SK-N-SH (cell line): Measurements from ENCODE around the gene ZNF154. TPM values are rescaled to one million over a fixed set of nuclear protein-coding genes. Genes with fewer than 3 reads are reported as not detected.

Experiments used
- CTCF ChIA-PET: fragments of 300-600, 350-600 bp; formaldehyde crosslinking; extraction: SDS; loops from one replicate; lab custom pipeline; 2021; lab: Yijun Ruan, JAX
- POLR2A ChIA-PET: fragments of 350-600 bp; sonication (Branson Sonifier 250); formaldehyde crosslinking; extraction: SDS; loops from one replicate; lab custom pipeline; 2020; ENCODE audit warnings: antibody characterized with exemption, inconsistent platforms; lab: Yijun Ruan, JAX
- DNase-seq: peaks from one replicate; pipeline ENCODE4 v3.0.0; 2012
- H2AFZ ChIP-seq: fragments of 200-600 bp; sonication (generic); 2 replicates; pipeline ENCODE4 v1.8.1; 2016; ENCODE audit warnings: antibody characterized with exemption, mild to moderate bottlenecking, low read depth
- H3F3A ChIP-seq: fragments of 200-600 bp; sonication (generic); replicated peaks from 2 replicates; pipeline ENCODE3; 2016; ENCODE audit warnings: antibody characterized with exemption, mild to moderate bottlenecking; ENCODE audit not compliant: insufficient read depth
- H3K27ac ChIP-seq, 2 experiments: fragments of 200-500 bp in 1 of 2; fragments of 200-600 bp in 1 of 2; sonication (Bioruptor generic) in 1 of 2; sonication (generic), shearing (Covaris generic) in 1 of 2; 2 replicates each; pipeline versions ENCODE4 v1.5.1 to v1.6.1; 2014 to 2016; ENCODE audit warnings: low read depth in 2 of 2, inconsistent platforms in 1 of 2, low read length in 1 of 2, mild to moderate bottlenecking in 1 of 2, mixed read lengths in 1 of 2
- H3K27me3 ChIP-seq: fragments of 200-600 bp; sonication (generic), shearing (Covaris generic); 2 replicates; pipeline ENCODE4 v1.6.1; 2016; ENCODE audit warnings: mixed run types; ENCODE audit not compliant: insufficient read depth
- H3K36me3 ChIP-seq, 2 experiments: fragments of 200-500 bp in 1 of 2; fragments of 200-600 bp in 1 of 2; sonication (Bioruptor generic) in 1 of 2; sonication (generic) in 1 of 2; replicated peaks in 1 of 2; 2 replicates each; pipeline versions ENCODE3 to v1.5.1; 2014 to 2016; ENCODE audit warnings: low read length in 1 of 2, mild to moderate bottlenecking in 1 of 2; ENCODE audit not compliant: insufficient read depth in 2 of 2, control insufficient read depth in 1 of 2
- H3K4me1 ChIP-seq, 2 experiments: fragments of 200-500 bp in 1 of 2; fragments of 200-600 bp in 1 of 2; sonication (Bioruptor generic) in 1 of 2; sonication (generic), shearing (Covaris generic) in 1 of 2; 2 replicates each; pipeline versions ENCODE4 v1.5.1 to v1.6.1; 2014 to 2016; ENCODE audit warnings: low read depth in 1 of 2, low read length in 1 of 2, mixed run types in 1 of 2; ENCODE audit not compliant: insufficient read depth in 2 of 2, control insufficient read depth in 1 of 2
- H3K4me2 ChIP-seq: fragments of 200-600 bp; sonication (generic), shearing (Covaris generic); 2 replicates; pipeline ENCODE4 v1.6.1; 2017; ENCODE audit warnings: mixed run types
- H3K4me3 ChIP-seq, 2 experiments: fragments of 200-500 bp in 1 of 2; fragments of 200-600 bp in 1 of 2; sonication (Bioruptor generic) in 1 of 2; sonication (generic), shearing (Covaris generic) in 1 of 2; 2 replicates each; pipeline versions ENCODE4 v1.5.1 to v1.8.1; 2014 to 2016; ENCODE audit warnings: low read depth in 2 of 2, inconsistent platforms in 1 of 2, low read length in 1 of 2, mild to moderate bottlenecking in 1 of 2, mixed read lengths in 1 of 2, moderate library complexity in 1 of 2
- H3K79me2 ChIP-seq: fragments of 200-600 bp; sonication (generic); 2 replicates; pipeline ENCODE4 v1.8.1; 2017; ENCODE audit warnings: mild to moderate bottlenecking; ENCODE audit not compliant: insufficient read depth
- H3K9ac ChIP-seq: fragments of 200-600 bp; sonication (generic); 2 replicates; pipeline ENCODE4 v1.6.1; 2017; ENCODE audit warnings: mixed run types
- H3K9me2 ChIP-seq: fragments of 200-600 bp; sonication (generic); 2 replicates; pipeline ENCODE4 v1.6.1; 2017; ENCODE audit warnings: mixed run types
- H3K9me3 ChIP-seq: fragments of 200-600 bp; sonication (generic); 2 replicates; pipeline ENCODE4 v1.6.1; 2017; ENCODE audit warnings: mixed run types, mild to moderate bottlenecking, moderate library complexity
- H4K20me1 ChIP-seq: fragments of 200-600 bp; sonication (generic); 2 replicates; pipeline ENCODE4 v1.6.1; 2017; ENCODE audit warnings: mild to moderate bottlenecking, mixed run types; ENCODE audit not compliant: insufficient read depth
- ELF1 ChIP-seq: IDR thresholded peaks from 2 replicates; pipeline ENCODE4 v1.4.0; 2012
- EP300 ChIP-seq, 2 experiments: IDR thresholded peaks; 2 replicates each; pipeline versions ENCODE4 v1.4.0 to v1.6.1; 2012; ENCODE audit warnings: borderline replicate concordance in 1 of 2, low read depth in 1 of 2, low read length in 1 of 2
- EZH2phosphoT487 ChIP-seq: fragments of 200-600 bp; sonication (generic); IDR thresholded peaks from 2 replicates; pipeline ENCODE4 v1.6.1; 2017; ENCODE audit warnings: low read depth, mixed run types, mild to moderate bottlenecking, antibody characterized with exemption, moderate library complexity, borderline replicate concordance
- GATA2 ChIP-seq: sonication (generic); formaldehyde crosslinking; IDR thresholded peaks from 2 replicates; pipeline ENCODE4 v1.5.0; 2020; ENCODE audit warnings: mild to moderate bottlenecking, missing genetic modification reagents
- MEF2A ChIP-seq: IDR thresholded peaks from 2 replicates; pipeline ENCODE4 v1.4.0; 2012; ENCODE audit warnings: low read depth, borderline replicate concordance
- NFIC ChIP-seq: IDR thresholded peaks from 2 replicates; pipeline ENCODE4 v1.4.0; 2012; ENCODE audit warnings: borderline replicate concordance
- NRF1 ChIP-seq: IDR thresholded peaks from 2 replicates; pipeline ENCODE4 v1.6.1; 2012; ENCODE audit warnings: low read depth, mild to moderate bottlenecking, low read length
- POLR2AphosphoS5 ChIP-seq: IDR thresholded peaks from 2 replicates; pipeline ENCODE4 v1.6.1; 2012; ENCODE audit warnings: low read depth, low read length
- SIN3A ChIP-seq: IDR thresholded peaks from 2 replicates; pipeline ENCODE4 v1.6.1; 2012; ENCODE audit warnings: low read depth, mild to moderate bottlenecking, low read length, moderate library complexity, borderline replicate concordance
- SMC3 ChIP-seq: IDR thresholded peaks from 2 replicates; pipeline ENCODE4 v1.6.1; 2012; ENCODE audit warnings: low read depth, low read length, improper control_type of control experiment
- TEAD4 ChIP-seq: IDR thresholded peaks from 2 replicates; pipeline ENCODE4 v1.4.0; 2012; ENCODE audit warnings: mild to moderate bottlenecking, borderline replicate concordance; ENCODE audit not compliant: insufficient read depth
- YY1 ChIP-seq: IDR thresholded peaks from 2 replicates; pipeline ENCODE4 v1.4.0; 2012; ENCODE audit warnings: low read depth, mild to moderate bottlenecking
- WGBS: methylation state at CpG from one replicate; pipeline ENCODE4 v1.1.6; 2017; ENCODE audit warnings: low lambda C conversion rate; 5-methylcytosine and 5-hydroxymethylcytosine counted together
- polyA plus RNA-seq, 3 experiments: library from polyadenylated mRNA; depleted of rRNA; stranded (reverse); fragments of >200 nt; gene quantifications; 2 replicates each; pipeline ENCODE4 v1.2.3, GENCODE V29; 2012
- TF ChIP-seq, protein P1 (sequence below): IDR thresholded peaks from 2 replicates; pipeline ENCODE4; 2012
- TF ChIP-seq, protein P2 (sequence below): fragments of 150-350 bp; IDR thresholded peaks from 2 replicates; pipeline ENCODE4 v1.6.1; 2017; ENCODE audit warnings: antibody characterized with exemption, low read length, low read depth, borderline replicate concordance
- TF ChIP-seq, protein P3 (sequence below): IDR thresholded peaks from 2 replicates; pipeline ENCODE4 v1.4.0; 2012; ENCODE audit warnings: low read depth, borderline replicate concordance

The ZNF154 gene
- polyA plus RNA-seq, 1 of the 3 experiments (the other 2 are of a cell fraction) = not detected

DNA sequence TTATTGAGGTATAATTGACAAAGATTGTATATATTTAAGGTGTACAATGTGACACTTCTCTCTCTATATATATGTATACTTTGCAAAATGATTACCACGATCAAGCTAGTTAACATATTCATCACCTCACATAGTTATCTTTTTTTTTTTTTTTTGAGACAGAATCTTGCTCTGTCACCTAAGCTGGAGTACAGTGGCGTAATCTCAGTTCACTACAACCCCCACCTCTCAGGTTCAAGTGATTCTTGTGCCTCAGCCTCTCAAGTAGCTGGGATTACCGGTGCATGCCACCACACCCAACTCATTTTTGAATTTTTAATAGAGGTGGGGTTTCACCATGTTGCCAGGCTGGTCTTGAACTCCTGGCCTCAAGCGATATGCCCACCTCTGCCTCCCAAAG, 36.5 kb downstream of the ZNF154 start (continued):
- TF ChIP-seq, protein P1, sequence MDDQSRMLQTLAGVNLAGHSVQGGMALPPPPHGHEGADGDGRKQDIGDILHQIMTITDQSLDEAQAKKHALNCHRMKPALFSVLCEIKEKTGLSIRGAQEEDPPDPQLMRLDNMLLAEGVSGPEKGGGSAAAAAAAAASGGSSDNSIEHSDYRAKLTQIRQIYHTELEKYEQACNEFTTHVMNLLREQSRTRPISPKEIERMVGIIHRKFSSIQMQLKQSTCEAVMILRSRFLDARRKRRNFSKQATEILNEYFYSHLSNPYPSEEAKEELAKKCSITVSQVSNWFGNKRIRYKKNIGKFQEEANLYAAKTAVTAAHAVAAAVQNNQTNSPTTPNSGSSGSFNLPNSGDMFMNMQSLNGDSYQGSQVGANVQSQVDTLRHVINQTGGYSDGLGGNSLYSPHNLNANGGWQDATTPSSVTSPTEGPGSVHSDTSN = no peak
- TF ChIP-seq, protein P2, sequence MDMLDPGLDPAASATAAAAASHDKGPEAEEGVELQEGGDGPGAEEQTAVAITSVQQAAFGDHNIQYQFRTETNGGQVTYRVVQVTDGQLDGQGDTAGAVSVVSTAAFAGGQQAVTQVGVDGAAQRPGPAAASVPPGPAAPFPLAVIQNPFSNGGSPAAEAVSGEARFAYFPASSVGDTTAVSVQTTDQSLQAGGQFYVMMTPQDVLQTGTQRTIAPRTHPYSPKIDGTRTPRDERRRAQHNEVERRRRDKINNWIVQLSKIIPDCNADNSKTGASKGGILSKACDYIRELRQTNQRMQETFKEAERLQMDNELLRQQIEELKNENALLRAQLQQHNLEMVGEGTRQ = no peak
- no peak for TF ChIP-seq MEF2A
- no peak for TF ChIP-seq ELF1
- TF ChIP-seq EZH2phosphoT487 = no peak
- no peak for TF ChIP-seq NFIC

DNA sequence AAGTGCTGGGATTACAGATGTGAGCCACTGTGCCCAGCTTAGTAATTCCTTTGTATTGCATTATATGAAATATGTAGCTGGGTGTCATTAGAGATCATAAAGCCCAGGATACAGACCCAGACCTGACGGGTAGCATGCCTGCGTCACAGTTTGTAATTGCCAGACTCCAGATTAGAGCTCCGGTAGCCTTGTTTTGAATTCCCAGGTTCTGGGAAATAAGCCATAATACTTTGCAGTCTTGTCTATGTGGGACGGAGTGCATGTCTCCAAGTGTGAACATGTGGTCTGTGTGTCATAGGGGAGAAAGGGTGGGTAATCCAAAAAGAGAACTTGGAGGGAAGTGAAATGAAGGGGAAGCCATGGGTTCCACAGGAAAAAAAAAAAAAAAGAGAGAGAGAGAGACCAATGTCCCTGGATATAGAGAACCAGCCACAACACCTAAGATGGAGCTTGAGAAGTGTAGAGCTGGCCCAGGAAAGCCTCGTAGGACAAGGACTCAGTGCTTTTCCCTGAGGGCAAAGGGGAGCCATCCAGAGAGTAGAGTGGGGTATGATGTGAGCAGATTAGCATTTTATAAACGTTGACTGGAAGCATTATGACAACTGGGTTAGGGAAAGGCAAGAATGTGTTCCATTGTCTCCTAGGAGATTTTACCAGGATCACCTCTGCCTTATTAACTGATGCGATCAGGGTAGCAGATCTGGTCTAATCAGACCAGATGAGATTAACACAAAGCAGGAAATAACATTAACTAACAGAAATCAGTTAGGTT, 37.7 kb downstream of the ZNF154 start:
- no peaks in the 10 kb centered on the region for H3K9me3 ChIP-seq
- no peaks in the 10 kb centered on the region for H3F3A ChIP-seq
- CTCF ChIA-PET = interaction anchor here (1.1 kb wide), 1 partner anchor 11 kb away, joined by 4 read pairs; the partner anchor contains the start of gene ZNF551

DNA sequence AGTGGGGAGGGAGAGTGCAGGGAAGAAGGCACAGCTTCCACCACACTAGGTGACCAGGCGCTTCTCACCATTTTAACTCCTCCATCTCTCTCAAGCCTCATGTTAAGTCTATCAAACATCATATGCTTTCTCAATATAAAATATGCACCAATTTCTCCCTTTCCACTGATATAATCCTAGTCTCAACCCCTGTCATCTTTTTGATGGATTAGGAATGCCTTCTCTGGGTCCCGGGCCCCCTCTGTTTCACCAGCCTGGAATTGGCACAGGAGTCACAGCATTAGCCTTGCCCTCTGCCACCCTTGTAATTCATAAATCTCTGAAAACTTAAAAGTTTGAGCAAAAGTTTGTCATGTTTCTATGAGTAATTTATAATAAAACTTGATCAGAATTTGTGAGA, 40.4 kb downstream of the ZNF154 start, which contains the start of gene ZSCAN4:
ZSCAN4 (plus strand) TSS at position 301 of the 400 bp plus-strand sequence. CDS start 7,211 bp downstream, outside the sequence.
- whole genome bisulfite sequencing = 55% methylated on average over 2 of the region's 2 CpGs
- CTCF ChIA-PET = no interaction called here
- POLR2A ChIA-PET = no interaction called here

More for the DNA sequence above, 37.7 kb downstream of the ZNF154 start:
- no peaks in the 10 kb centered on the region for H3K36me3 ChIP-seq
- no peaks in the 10 kb centered on the region for H3K79me2 ChIP-seq
- H3K9me2 ChIP-seq = no peaks in the 10 kb centered on the region
- no peaks in the 10 kb centered on the region for H3K4me1 ChIP-seq
- no peaks in the 10 kb centered on the region for H3K27me3 ChIP-seq
- 16% methylated on average over 7 of the region's 7 CpGs for WGBS
- H3K4me2 ChIP-seq = no peak overlapping the region
- H3K9ac ChIP-seq = no peak overlapping the region
- H3K27ac ChIP-seq = no peak overlapping the region
- no peak for DNase-seq
- POLR2A ChIA-PET = interaction anchor here (1.4 to 2.1 kb wide), 2 partner anchors 10 kb away, joined by 4 to 8 read pairs; partner anchors contain the start of gene ZNF551
- no peak overlapping the region for H3K4me3 ChIP-seq
- no peak overlapping the region for H2AFZ ChIP-seq
- TF ChIP-seq EP300 (IDR thresholded peaks at IDR 0.05; ENCODE audit: borderline replicate concordance in 1 of 2, low read depth in 1 of 2, low read length in 1 of 2) = no peak
- no peaks in the 10 kb centered on the region for H4K20me1 ChIP-seq

More for the DNA sequence above, 40.4 kb downstream of the ZNF154 start, which contains the start of gene ZSCAN4:
- Histone ChIP-seq H3K79me2 (no peaks in the 10 kb centered on the region), H3K9ac (no peak within 1 kb of the TSS), H3K27ac (no peak within 1 kb of the TSS), H3K36me3 (no peaks in the 10 kb centered on the region), H2AFZ (no peak within 1 kb of the TSS), H3K9me3 (no peaks in the 10 kb centered on the region), H3K4me2 (no peak within 1 kb of the TSS), H3K4me1 (peaks cover 0 to 6% of the 10 kb centered on the region in 2 experiments; a peak in 1 of 4 replicates), H3K9me2 (no peaks in the 10 kb centered on the region), H4K20me1 (no peaks in the 10 kb centered on the region), H3K4me3 (no peak within 1 kb of the TSS), H3K27me3 (no peaks in the 10 kb centered on the region), H3F3A (no peaks in the 10 kb centered on the region)
- DNase-seq = no peak
- TF ChIP-seq SIN3A = no peak
- no peak for TF ChIP-seq POLR2AphosphoS5
- no peak for TF ChIP-seq YY1
- TF ChIP-seq SMC3 = no peak
- TF ChIP-seq, protein P3, sequence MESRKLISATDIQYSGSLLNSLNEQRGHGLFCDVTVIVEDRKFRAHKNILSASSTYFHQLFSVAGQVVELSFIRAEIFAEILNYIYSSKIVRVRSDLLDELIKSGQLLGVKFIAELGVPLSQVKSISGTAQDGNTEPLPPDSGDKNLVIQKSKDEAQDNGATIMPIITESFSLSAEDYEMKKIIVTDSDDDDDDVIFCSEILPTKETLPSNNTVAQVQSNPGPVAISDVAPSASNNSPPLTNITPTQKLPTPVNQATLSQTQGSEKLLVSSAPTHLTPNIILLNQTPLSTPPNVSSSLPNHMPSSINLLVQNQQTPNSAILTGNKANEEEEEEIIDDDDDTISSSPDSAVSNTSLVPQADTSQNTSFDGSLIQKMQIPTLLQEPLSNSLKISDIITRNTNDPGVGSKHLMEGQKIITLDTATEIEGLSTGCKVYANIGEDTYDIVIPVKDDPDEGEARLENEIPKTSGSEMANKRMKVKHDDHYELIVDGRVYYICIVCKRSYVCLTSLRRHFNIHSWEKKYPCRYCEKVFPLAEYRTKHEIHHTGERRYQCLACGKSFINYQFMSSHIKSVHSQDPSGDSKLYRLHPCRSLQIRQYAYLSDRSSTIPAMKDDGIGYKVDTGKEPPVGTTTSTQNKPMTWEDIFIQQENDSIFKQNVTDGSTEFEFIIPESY = no peak
- TF ChIP-seq EP300 (IDR thresholded peaks at IDR 0.05; ENCODE audit: borderline replicate concordance in 1 of 2, low read depth in 1 of 2, low read length in 1 of 2) = no peak
- no peak for TF ChIP-seq TEAD4
- no peak for TF ChIP-seq ELF1
- no peak for TF ChIP-seq NRF1
- TF ChIP-seq GATA2 (CRISPR knock-in tag) = no peak
